Esophagus muscularis mucosa (tissue), 4 donors: Measurements from ENCODE around the gene RAMP3. TPM values are rescaled to one million over a fixed set of nuclear protein-coding genes. Genes with fewer than 3 reads are reported as not detected.
A peak's percentile ranks its signal among the peaks of the same experiment; 100 is the strongest.

Source experiments
- DNase-seq: peaks from one replicate; pipeline ENCODE4 v3.0.0-alpha.2; 2017; ENCODE audit errors: extremely low spot score
- H3K27ac ChIP-seq, 4 donors: fragments of 200-600 bp; sonication (generic); replicated peaks in 1 of 4; 1 replicate in 3 of 4; 2 replicates in 1 of 4; pipeline ENCODE4 v1.5.1; 2016 to 2019; ENCODE audit warnings: mild to moderate bottlenecking in 1 of 4
- H3K27me3 ChIP-seq, 4 donors: fragments of 200-600 bp; sonication (generic); one replicate each; pipeline versions ENCODE4 v1.5.1 to v1.6.0; 2016 to 2019
- H3K36me3 ChIP-seq, 4 donors: fragments of 200-600 bp; sonication (generic); one replicate each; pipeline ENCODE4 v1.5.1; 2016 to 2019
- H3K4me1 ChIP-seq, 4 donors: fragments of 200-600 bp; sonication (generic); one replicate each; pipeline ENCODE4 v1.5.1; 2016 to 2019
- H3K4me3 ChIP-seq, 4 donors: fragments of 200-600 bp; sonication (generic); 1 replicate in 2 of 4; 2 replicates in 2 of 4; pipeline ENCODE4 v1.5.1; 2016 to 2019; ENCODE audit warnings: mild to moderate bottlenecking in 4 of 4, moderate library complexity in 1 of 4
- H3K9me3 ChIP-seq, 4 donors: fragments of 200-600 bp; sonication (generic); 1 replicate in 3 of 4; 2 replicates in 1 of 4; pipeline ENCODE4 v1.5.1; 2016 to 2019
- EP300 ChIP-seq: sonication (generic); formaldehyde crosslinking; IDR thresholded peaks from one replicate; pipeline ENCODE4 v1.6.1; 2017; ENCODE audit warnings: antibody characterized with exemption
- POLR2A ChIP-seq: fragments of 450-650 bp; IDR thresholded peaks from one replicate; pipeline ENCODE4 v1.6.1; 2017; ENCODE audit warnings: antibody characterized with exemption, moderate library complexity, mild to moderate bottlenecking, low read depth
- POLR2AphosphoS5 ChIP-seq, 2 donors: sonication (generic); formaldehyde crosslinking; IDR thresholded peaks; one replicate each; pipeline ENCODE4 v1.6.1; 2017; ENCODE audit warnings: antibody characterized with exemption in 2 of 2
- WGBS: methylation state at CpG from one replicate; pipeline ENCODE4 v1.1.5; 2018; 5-methylcytosine and 5-hydroxymethylcytosine counted together
- intact Hi-C: fragments of 100-400 bp; cut with DNase I; formaldehyde crosslinking; loops from one replicate; pipeline ENCODE4 v1.15.1; 2023
- total RNA-seq, 4 donors: library from RNA; depleted of rRNA; stranded (reverse); fragments of >200 nt; gene quantifications; one replicate each; pipeline versions ENCODE4 v1.1.0 to v1.2.1, GENCODE V29; 2016
- TF ChIP-seq, protein P1 (sequence below), 3 experiments: fragments of 200-600 bp in 2 of 3; fragments of 450-650 bp in 1 of 3; sonication (generic) in 2 of 3; IDR thresholded peaks; one replicate each; pipeline ENCODE4 v1.5.1; 2017 to 2019; ENCODE audit warnings: antibody characterized with exemption in 3 of 3, mild to moderate bottlenecking in 2 of 3, moderate library complexity in 1 of 3

The RAMP3 gene
- total RNA-seq, 4 donors from 2014 or later, result 30.7 to 112 (median 77.2) TPM

DNA sequence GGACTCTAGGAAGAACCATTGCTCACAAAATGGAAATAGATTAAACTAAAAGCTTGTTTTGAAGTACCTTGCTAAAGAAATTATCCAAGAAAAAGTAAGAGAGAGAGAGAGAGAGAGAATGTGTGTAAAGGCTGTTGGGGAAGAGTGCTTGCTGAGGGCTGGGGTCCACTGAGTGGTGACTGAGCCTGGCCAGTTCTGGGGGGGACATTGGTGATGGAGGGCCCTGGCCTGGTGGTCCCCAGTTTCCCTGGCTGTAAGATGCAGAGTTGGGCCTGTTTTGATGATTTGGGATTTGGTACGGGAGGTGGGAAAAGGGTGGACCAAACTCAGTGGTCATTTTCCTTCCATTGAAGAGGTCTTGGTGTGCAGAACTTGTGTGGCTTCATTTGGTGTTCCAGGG is 880 bp downstream of the RAMP3 start:
- Histone ChIP-seq H3K36me3 (peaks cover 0 to 10% (median 0%) of the 10 kb centered on the region in 4 donors), H3K27me3 (peaks cover 0 to 49% (median 6%) of the 10 kb centered on the region in 4 donors), H3K27ac (peak overlapping the region; percentile 39 to 73 (median 62)), H3K4me1 (peaks cover 3 to 18% (median 16%) of the 10 kb centered on the region in 4 donors), H3K4me3 (peak overlapping the region; percentile 49 to 61 (median 50)), H3K9me3 (peaks cover 0 to under 1% (median 0%) of the 10 kb centered on the region in 4 donors)
- no peak for TF ChIP-seq POLR2AphosphoS5 (IDR thresholded peaks at IDR 0.05)
- no peak for TF ChIP-seq POLR2A
- no peak for TF ChIP-seq EP300
- TF ChIP-seq, protein P1, sequence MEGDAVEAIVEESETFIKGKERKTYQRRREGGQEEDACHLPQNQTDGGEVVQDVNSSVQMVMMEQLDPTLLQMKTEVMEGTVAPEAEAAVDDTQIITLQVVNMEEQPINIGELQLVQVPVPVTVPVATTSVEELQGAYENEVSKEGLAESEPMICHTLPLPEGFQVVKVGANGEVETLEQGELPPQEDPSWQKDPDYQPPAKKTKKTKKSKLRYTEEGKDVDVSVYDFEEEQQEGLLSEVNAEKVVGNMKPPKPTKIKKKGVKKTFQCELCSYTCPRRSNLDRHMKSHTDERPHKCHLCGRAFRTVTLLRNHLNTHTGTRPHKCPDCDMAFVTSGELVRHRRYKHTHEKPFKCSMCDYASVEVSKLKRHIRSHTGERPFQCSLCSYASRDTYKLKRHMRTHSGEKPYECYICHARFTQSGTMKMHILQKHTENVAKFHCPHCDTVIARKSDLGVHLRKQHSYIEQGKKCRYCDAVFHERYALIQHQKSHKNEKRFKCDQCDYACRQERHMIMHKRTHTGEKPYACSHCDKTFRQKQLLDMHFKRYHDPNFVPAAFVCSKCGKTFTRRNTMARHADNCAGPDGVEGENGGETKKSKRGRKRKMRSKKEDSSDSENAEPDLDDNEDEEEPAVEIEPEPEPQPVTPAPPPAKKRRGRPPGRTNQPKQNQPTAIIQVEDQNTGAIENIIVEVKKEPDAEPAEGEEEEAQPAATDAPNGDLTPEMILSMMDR (IDR thresholded peaks at IDR 0.05), result no peak
- intact Hi-C loops, result loop anchor here (10.0 kb wide), 1 partner anchor 696 kb away; no protein-coding TSS in a partner anchor
- no peak for DNase-seq
- WGBS, result 75% methylated on average over 1 of the region's 1 CpG

DNA sequence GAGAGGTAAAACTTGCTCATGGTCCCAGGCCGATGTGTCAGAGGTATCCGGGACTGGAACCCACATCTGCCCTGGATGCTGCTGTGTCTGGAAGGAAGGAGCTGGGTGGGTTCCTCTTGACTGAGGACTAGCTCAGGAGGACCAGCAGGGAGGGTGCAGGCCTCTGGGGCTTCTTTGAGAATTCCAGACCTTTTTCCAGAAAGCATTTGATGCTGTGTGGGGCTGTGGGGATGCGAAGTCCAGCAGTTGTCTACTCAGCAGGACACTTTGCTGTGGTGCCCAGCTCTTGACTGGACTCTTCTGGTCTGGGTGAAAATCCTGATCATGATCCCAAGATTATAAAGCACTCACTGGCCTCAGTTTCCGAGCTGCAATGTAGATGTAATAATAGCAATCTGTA is 1.7 kb downstream of the RAMP3 start:
- Histone ChIP-seq H3K4me1 (peaks cover 3 to 18% (median 16%) of the 10 kb centered on the region in 4 donors), H3K36me3 (peaks cover 0 to 18% (median 0%) of the 10 kb centered on the region in 4 donors), H3K27me3 (peaks cover 0 to 49% (median 6%) of the 10 kb centered on the region in 4 donors), H3K27ac (peak overlapping the region in 2 of 4 donors; percentile 21 to 28), H3K9me3 (peaks cover 0 to 8% (median 4%) of the 10 kb centered on the region in 4 donors), H3K4me3 (peak overlapping the region; percentile 49 to 61 (median 50))
- intact Hi-C loops, result loop anchor here (10.0 kb wide), 1 partner anchor 696 kb away; no protein-coding TSS in a partner anchor
- no peak for DNase-seq
- WGBS, result 85% methylated on average over 4 of the region's 4 CpGs
- TF ChIP-seq EP300, result no peak
- no peak for TF ChIP-seq POLR2A
- TF ChIP-seq POLR2AphosphoS5 (IDR thresholded peaks at IDR 0.05), result no peak
- TF ChIP-seq, protein P1 (IDR thresholded peaks at IDR 0.05), result no peak

DNA sequence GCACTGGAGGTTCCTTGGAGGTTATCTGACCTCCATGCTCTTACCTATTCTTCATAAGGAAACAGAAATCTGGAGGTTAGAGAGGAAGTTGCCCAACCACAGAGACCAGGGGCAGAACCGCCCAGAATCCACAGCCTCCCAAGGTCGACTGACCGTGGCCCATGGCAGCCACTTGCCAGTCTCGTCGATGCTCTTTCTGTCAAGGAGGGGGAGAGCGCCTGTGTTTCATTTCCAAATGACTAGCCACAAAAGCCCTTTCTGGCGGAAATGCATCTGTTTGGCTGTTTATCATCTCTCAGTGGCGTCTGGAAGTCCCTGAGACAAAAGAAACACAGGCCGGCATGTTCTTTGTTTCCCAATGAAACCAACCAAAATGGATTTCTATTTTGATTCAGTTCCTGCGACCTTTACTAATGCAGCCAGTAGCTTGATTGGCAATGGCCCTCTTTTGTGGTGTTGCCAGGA is 2.9 kb downstream of the RAMP3 start:
- TF ChIP-seq EP300, result no peak
- TF ChIP-seq, protein P1 (IDR thresholded peaks at IDR 0.05), result no peak
- peak overlapping the region in 2 of 4 donors; percentile 16 to 50 for H3K4me3 ChIP-seq
- H3K4me1 ChIP-seq, result peaks cover 3 to 12% (median 11%) of the 10 kb centered on the region in 4 donors
- WGBS, result 72% methylated on average over 10 of the region's 10 CpGs
- H3K9me3 ChIP-seq, result peaks cover 0 to 13% (median 4%) of the 10 kb centered on the region in 4 donors
- H3K27ac ChIP-seq, result no peak overlapping the region
- peaks cover 0 to 44% (median 6%) of the 10 kb centered on the region in 4 donors for H3K27me3 ChIP-seq
- H3K36me3 ChIP-seq, result peaks cover 0 to 18% (median 0%) of the 10 kb centered on the region in 4 donors
- intact Hi-C loops, result loop anchor here (5.0 kb wide), 1 partner anchor 47 kb away; no protein-coding TSS in a partner anchor
- no peak for DNase-seq

DNA sequence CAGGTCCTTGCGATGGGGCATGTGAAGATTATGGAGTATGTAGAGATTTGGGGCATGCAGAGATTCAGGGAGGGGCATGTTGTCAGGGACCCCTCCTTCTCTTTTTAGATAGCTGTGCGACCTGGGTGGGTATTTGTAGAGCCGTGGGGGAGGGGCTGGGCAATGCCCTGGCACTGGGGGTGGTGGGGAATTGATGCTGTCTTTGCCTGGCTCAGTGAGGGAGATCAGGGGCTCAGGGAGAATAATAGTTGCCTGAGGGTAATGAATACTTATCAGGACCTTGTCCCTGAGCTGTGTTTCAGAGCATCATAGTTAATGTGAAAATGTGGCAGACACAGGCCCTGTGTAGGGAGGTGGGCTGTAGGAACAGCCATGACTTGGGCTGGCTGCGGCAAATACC is 3.5 kb downstream of the RAMP3 start:
- intact Hi-C loops, result loop anchor here (5.0 kb wide), 1 partner anchor 46 kb away; no protein-coding TSS in a partner anchor

DNA sequence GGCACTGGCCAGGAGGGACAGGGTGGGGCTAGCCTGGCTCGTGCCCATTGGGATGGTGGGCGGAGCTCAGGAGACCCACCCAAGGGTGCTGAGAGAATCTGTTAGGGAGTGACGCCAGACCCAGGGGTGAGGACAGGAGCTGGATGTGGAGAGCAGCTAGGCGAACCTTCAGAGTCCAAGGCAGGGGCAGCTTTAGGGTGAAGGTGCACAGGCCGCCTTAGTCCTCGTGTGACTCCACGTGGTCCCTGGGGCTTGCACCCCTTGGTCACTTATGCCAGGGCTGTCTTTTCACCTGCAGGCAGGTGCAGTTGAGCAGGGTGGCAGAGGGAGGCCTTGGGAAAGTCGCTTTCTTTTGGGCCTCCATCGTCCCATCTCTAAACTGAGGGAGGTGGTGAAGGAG is 4.3 kb downstream of the RAMP3 start:
- peak overlapping the region in 1 of 4 donors; percentile 30 for H3K27ac ChIP-seq
- DNase-seq, result no peak
- peaks cover 0 to 13% (median 4%) of the 10 kb centered on the region in 4 donors for H3K9me3 ChIP-seq
- TF ChIP-seq POLR2A, result no peak
- TF ChIP-seq EP300, result no peak
- no peak for TF ChIP-seq POLR2AphosphoS5 (IDR thresholded peaks at IDR 0.05)
- TF ChIP-seq, protein P1 (IDR thresholded peaks at IDR 0.05), result no peak
- WGBS, result 87% methylated on average over 9 of the region's 9 CpGs
- peaks cover 0 to 31% (median 6%) of the 10 kb centered on the region in 4 donors for H3K27me3 ChIP-seq
- intact Hi-C loops, result loop anchor here (5.0 kb wide), 1 partner anchor 45 kb away; no protein-coding TSS in a partner anchor
- peaks cover 0 to 18% (median 0%) of the 10 kb centered on the region in 4 donors for H3K36me3 ChIP-seq
- peaks cover 3 to 12% (median 11%) of the 10 kb centered on the region in 4 donors for H3K4me1 ChIP-seq
- H3K4me3 ChIP-seq, result no peak overlapping the region

More for the DNA sequence above, 3.5 kb downstream of the RAMP3 start:
- peak overlapping the region in 1 of 4 donors; percentile 30 for H3K27ac ChIP-seq
- DNase-seq, result no peak
- TF ChIP-seq POLR2AphosphoS5 (IDR thresholded peaks at IDR 0.05), result no peak
- no peak for TF ChIP-seq POLR2A
- H3K4me3 ChIP-seq, result no peak overlapping the region
- H3K36me3 ChIP-seq, result peaks cover 0 to 18% (median 0%) of the 10 kb centered on the region in 4 donors
- H3K27me3 ChIP-seq, result peaks cover 0 to 37% (median 6%) of the 10 kb centered on the region in 4 donors
- peaks cover 3 to 12% (median 11%) of the 10 kb centered on the region in 4 donors for H3K4me1 ChIP-seq
- WGBS, result 74% methylated on average over 4 of the region's 4 CpGs
- peaks cover 0 to 13% (median 4%) of the 10 kb centered on the region in 4 donors for H3K9me3 ChIP-seq
